ENCODE measurements around the gene NPAS3.

DNA sequence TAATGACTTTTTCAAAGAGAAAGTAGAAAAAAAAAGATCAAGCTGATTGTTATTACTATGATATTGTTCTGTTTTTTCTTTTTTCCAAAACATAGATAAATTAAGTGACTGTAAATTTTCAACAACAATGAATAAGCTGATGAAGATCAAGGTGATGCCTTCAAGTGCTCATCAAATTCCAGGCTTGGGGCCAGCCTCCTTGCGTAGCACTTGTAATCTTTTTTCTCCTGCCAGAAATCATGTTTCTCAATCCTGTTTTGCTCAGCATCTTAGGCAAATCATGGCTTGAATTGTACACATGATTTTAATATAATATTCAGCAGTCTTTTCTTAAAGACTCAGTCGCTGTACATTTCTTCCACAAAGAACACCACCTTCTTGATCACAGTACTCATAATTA is 333.2 kb downstream of the NPAS3 start:
- TF ChIP-seq EZH2 (optimal IDR thresholded peaks at IDR 0.05; ENCODE audit: low read depth, low read length): no peak
- TF ChIP-seq, protein P1, sequence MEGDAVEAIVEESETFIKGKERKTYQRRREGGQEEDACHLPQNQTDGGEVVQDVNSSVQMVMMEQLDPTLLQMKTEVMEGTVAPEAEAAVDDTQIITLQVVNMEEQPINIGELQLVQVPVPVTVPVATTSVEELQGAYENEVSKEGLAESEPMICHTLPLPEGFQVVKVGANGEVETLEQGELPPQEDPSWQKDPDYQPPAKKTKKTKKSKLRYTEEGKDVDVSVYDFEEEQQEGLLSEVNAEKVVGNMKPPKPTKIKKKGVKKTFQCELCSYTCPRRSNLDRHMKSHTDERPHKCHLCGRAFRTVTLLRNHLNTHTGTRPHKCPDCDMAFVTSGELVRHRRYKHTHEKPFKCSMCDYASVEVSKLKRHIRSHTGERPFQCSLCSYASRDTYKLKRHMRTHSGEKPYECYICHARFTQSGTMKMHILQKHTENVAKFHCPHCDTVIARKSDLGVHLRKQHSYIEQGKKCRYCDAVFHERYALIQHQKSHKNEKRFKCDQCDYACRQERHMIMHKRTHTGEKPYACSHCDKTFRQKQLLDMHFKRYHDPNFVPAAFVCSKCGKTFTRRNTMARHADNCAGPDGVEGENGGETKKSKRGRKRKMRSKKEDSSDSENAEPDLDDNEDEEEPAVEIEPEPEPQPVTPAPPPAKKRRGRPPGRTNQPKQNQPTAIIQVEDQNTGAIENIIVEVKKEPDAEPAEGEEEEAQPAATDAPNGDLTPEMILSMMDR (IDR thresholded peaks at IDR 0.05; ENCODE audit: low read length): no peak
